ENCODE measurements around the gene CPLANE2.

DNA sequence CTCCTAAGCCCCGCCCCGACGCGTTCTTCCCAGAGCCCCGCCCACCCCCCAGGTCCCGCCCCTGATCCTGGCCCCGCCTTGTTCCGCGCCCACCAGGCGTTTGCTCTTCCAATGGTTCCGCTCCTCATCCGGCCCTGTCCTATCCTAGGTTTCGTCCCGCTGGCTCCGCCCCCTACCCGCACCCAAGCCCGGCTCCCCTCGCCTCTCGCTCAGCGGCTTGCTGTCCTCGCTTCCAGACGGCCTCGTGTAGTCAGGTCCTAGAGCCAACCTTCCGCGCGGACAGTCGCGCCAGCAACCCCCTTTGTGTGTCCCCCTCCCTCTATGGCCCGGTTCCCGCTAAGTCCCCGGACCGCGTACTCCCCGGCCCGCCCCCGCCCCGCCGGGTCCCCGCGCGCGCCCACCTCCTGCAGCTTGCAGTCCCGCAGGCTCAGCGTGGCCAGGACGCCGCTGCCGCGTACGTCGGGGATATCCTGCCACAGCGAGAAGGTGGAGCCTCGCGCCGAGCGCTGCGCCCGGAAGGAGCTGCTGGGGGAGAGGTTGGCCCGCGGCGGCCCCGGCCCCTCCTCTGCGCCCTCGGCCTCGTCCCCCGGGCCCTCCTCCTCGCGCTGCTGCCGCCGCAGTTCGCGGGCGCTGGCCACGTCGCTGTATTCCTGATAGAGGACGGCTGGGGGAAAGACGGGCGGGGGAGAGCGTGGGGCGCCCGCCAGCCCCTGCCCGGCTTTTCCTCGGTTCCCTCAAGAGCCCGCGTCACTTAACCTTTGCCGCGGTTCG is 30.3 kb downstream of the CPLANE2 start:
- TF ChIP-seq CTCF (conservative IDR thresholded peaks at IDR 0.05; ENCODE audit: low read length) (no peak), EZH2phosphoT487 (IDR thresholded peaks at IDR 0.05; ENCODE audit: borderline replicate concordance, low read depth, low read length) (no peak)

Data from OCI-LY7 (cell line).